ENCODE data around the gene PFKFB3. TPM values are rescaled to one million over a fixed set of nuclear protein-coding genes. Genes with fewer than 3 reads are reported as not detected.
"Not testable (repeated sequence)": the region's sequence is repeated elsewhere in the genome, so short reads cannot be mapped to it uniquely, and the experiment has no call there.

The PFKFB3 gene
- total and polyA plus RNA-seq, 2 experiments from 2014 or later = 21.6 to 26.2 TPM

- no peaks in the 10 kb centered on the region for H3K79me2 ChIP-seq
- no peaks in the 10 kb centered on the region for H3K36me3 ChIP-seq (replicated peaks; ENCODE audit: insufficient read depth, low read depth)
- peaks cover 5% of the 10 kb centered on the region for H3K27me3 ChIP-seq
- H3K9me2 ChIP-seq (replicated peaks; ENCODE audit: insufficient read depth) = no peaks in the 10 kb centered on the region
- H3K4me2 ChIP-seq = no peak overlapping the region
- DNase-seq (ENCODE audit: low spot score) = no peak
- no peak for TF ChIP-seq CTCF (IDR thresholded peaks at IDR 0.05; ENCODE audit: poor library complexity)
- TF ChIP-seq EZH2phosphoT487 (IDR thresholded peaks at IDR 0.05; ENCODE audit: low read depth, severe bottlenecking, unreplicated experiment) = no peak
- no peak for TF ChIP-seq EZH2 (IDR thresholded peaks at IDR 0.05; ENCODE audit: borderline replicate concordance)
- H3K9me3 ChIP-seq (ENCODE audit: low read depth) = no peaks in the 10 kb centered on the region
- peaks cover 3% of the 10 kb centered on the region for H3K4me1 ChIP-seq (ENCODE audit: insufficient read depth)
- H2AFZ ChIP-seq = no peak overlapping the region
- H3K27ac ChIP-seq = no peak overlapping the region
- 96% methylated on average over 9 of the region's 9 CpGs for WGBS (ENCODE audit: low lambda C conversion rate, missing lambda C conversion rate)
- no peak overlapping the region for H3K4me3 ChIP-seq
- no peaks in the 10 kb centered on the region for H4K20me1 ChIP-seq (ENCODE audit: insufficient read depth, poor library complexity, severe bottlenecking)
These were observed 6.9 kb upstream of the PFKFB3 start for GRCh38 chr10:6195846-6196245.

GRCh38 chr10:6196524-6196923 lies 6.2 kb upstream of the PFKFB3 start:
- not testable (repeated sequence) for H3K27me3 ChIP-seq; H3K4me1 ChIP-seq (ENCODE audit: insufficient read depth); H3K4me3 ChIP-seq; DNase-seq (ENCODE audit: low spot score); H3K4me2 ChIP-seq; H3K9me2 ChIP-seq (replicated peaks; ENCODE audit: insufficient read depth); H2AFZ ChIP-seq; H3K36me3 ChIP-seq (replicated peaks; ENCODE audit: insufficient read depth, low read depth); H4K20me1 ChIP-seq (ENCODE audit: insufficient read depth, poor library complexity, severe bottlenecking); H3K9me3 ChIP-seq (ENCODE audit: low read depth); H3K27ac ChIP-seq; H3K79me2 ChIP-seq
- WGBS (ENCODE audit: low lambda C conversion rate, missing lambda C conversion rate) = 93% methylated on average over 6 of the region's 6 CpGs

GRCh38 chr10:6197321-6197720 lies 5.4 kb upstream of the PFKFB3 start:
- 85% methylated on average over 2 of the region's 2 CpGs for WGBS (ENCODE audit: low lambda C conversion rate, missing lambda C conversion rate)
- H3K9me2 ChIP-seq (replicated peaks; ENCODE audit: insufficient read depth) = no peaks in the 10 kb centered on the region
- peaks cover 5% of the 10 kb centered on the region for H3K27me3 ChIP-seq
- H3K36me3 ChIP-seq (replicated peaks; ENCODE audit: insufficient read depth, low read depth) = no peaks in the 10 kb centered on the region
- H3K79me2 ChIP-seq = no peaks in the 10 kb centered on the region
- H2AFZ ChIP-seq = no peak overlapping the region
- no peak overlapping the region for H3K27ac ChIP-seq
- DNase-seq (ENCODE audit: low spot score) = no peak
- H3K9me3 ChIP-seq (ENCODE audit: low read depth) = no peaks in the 10 kb centered on the region
- H4K20me1 ChIP-seq (ENCODE audit: insufficient read depth, poor library complexity, severe bottlenecking) = no peaks in the 10 kb centered on the region
- H3K4me3 ChIP-seq = no peak overlapping the region
- H3K4me1 ChIP-seq (ENCODE audit: insufficient read depth) = peaks cover 13% of the 10 kb centered on the region
- no peak overlapping the region for H3K4me2 ChIP-seq
- no peak for TF ChIP-seq CTCF (IDR thresholded peaks at IDR 0.05; ENCODE audit: poor library complexity)
- no peak for TF ChIP-seq EZH2 (IDR thresholded peaks at IDR 0.05; ENCODE audit: borderline replicate concordance)
- no peak for TF ChIP-seq EZH2phosphoT487 (IDR thresholded peaks at IDR 0.05; ENCODE audit: low read depth, severe bottlenecking, unreplicated experiment)

- Histone ChIP-seq H3K9me2 (replicated peaks; ENCODE audit: insufficient read depth) (no peaks in the 10 kb centered on the region), H3K9me3 (ENCODE audit: low read depth) (no peaks in the 10 kb centered on the region), H3K79me2 (no peaks in the 10 kb centered on the region), H2AFZ (no peak overlapping the region), H3K27me3 (peaks cover 5% of the 10 kb centered on the region), H3K4me3 (no peak overlapping the region), H4K20me1 (ENCODE audit: insufficient read depth, poor library complexity, severe bottlenecking) (no peaks in the 10 kb centered on the region), H3K36me3 (replicated peaks; ENCODE audit: insufficient read depth, low read depth) (no peaks in the 10 kb centered on the region), H3K4me2 (no peak overlapping the region), H3K4me1 (ENCODE audit: insufficient read depth) (peaks cover 15% of the 10 kb centered on the region), H3K27ac (no peak overlapping the region)
- no peak for DNase-seq (ENCODE audit: low spot score)
- TF ChIP-seq CTCF (IDR thresholded peaks at IDR 0.05; ENCODE audit: poor library complexity) = no peak
- TF ChIP-seq EZH2phosphoT487 (IDR thresholded peaks at IDR 0.05; ENCODE audit: low read depth, severe bottlenecking, unreplicated experiment) = no peak
- no peak for TF ChIP-seq EZH2 (IDR thresholded peaks at IDR 0.05; ENCODE audit: borderline replicate concordance)
- WGBS (ENCODE audit: low lambda C conversion rate, missing lambda C conversion rate) = 90% methylated on average over 6 of the region's 6 CpGs
These were observed 4.6 kb upstream of the PFKFB3 start for GRCh38 chr10:6198171-6198570.
